Renal cortical epithelial cell (primary cell): ENCODE results near the gene VASP. TPM values are rescaled to one million over a fixed set of nuclear protein-coding genes. Genes with fewer than 3 reads are reported as not detected.

Experiments
- DNase-seq: peaks from one replicate; pipeline ENCODE4 v3.0.0-alpha.2; 2011; ENCODE audit warnings: low read depth
- total RNA-seq: library from RNA; depleted of rRNA; stranded (reverse); fragments of >200 nt; gene quantifications from 2 replicates; pipeline ENCODE4 v1.2.3, GENCODE V29; 2014

The VASP gene
- total RNA-seq = 66.0 and 224 TPM in 2 replicates

DNA sequence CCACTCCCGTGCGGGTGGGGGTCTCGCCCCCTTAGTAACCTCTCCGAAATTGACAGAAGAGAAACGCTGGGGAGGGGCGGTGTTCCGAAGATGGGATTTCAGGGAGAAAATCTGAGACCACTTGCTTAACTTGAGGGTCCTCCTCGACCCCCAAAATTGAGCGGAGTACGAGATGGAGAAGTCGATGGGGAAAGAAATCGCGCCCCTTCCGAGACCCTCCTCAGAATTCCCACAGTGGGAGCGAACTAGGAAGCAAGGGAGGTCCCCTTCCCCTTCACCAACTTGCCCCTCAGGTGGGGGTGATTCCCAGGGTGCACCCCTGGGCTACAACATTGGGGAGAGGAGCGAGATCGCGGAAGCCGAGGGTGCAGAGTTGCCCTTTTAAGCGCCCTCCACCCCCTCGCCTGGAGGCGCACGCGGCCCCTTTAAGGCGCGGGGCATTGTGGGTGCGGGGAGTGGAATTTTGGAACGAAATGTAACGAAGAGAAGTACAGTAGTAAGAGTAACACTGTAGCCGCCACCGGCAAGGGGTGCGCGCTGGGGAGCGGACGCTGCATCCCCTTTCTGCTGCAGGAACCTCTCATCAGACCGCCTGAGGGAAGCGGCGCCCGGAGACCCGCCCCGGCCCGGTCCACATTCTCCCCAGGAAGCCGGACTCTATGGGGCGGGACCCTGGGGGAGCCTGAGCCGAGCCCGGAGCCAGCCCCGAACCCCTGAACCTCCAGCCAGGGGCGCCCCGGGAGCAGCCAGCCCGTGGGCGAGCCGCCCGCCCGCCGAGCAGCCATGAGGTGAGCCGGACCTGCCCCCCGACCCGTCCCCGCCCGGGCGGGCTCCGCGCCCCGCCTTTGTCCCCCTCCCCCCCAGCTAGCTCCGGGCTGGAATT, at the start of gene VASP:
Gene VASP, plus strand, starts transcription at position 491 of the 883 bp plus-strand sequence. Its CDS starts 293 bp downstream, at position 784.
- peak; percentile 68 for DNase-seq

DNA sequence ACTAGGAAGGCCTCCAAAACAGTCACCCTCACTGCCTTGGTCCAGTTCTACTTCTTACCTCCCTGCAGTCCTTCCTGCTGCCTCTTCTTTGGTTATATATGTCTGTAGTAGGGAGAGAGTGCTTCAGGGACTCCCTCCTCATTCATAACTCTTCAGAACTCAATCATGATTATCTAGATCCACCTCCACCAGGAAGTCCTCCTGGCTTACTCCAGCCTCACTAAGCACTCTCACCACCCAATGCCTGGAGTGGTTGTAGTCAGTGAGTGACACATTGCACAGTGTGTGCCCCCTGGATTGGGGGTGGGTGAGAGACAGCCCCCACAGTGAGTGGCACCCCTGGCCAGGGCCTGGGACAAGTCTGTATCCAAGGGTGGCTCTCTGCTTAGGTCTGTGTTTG, 49.5 kb upstream of the VASP start:
- no peak for DNase-seq

DNA sequence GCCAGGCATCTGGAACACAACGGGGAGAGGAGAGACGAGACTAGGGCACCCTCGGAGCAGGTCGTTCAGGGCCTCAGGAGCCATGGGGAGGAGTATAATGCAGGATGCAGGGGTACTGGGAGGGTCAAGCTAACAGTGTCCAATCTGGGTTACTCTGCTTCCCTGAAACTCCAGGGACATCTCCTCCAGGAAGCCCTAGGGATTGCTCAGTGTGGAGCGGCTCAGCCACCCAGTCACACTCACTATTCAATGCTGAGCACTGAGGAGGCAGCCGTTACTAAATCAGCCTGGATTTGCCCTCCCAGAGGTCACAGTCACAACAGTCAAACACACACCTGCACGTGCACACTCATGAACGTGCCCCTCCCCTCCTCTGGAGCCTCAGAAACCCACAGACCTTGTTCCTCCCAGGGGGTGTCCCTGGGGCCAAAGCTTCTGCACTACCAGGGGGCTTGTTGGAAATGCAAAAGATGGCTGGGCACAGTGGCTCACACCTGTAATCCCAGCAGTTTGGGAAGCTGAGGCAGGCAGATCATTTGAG, 46.4 kb upstream of the VASP start:
- no peak for DNase-seq

DNA sequence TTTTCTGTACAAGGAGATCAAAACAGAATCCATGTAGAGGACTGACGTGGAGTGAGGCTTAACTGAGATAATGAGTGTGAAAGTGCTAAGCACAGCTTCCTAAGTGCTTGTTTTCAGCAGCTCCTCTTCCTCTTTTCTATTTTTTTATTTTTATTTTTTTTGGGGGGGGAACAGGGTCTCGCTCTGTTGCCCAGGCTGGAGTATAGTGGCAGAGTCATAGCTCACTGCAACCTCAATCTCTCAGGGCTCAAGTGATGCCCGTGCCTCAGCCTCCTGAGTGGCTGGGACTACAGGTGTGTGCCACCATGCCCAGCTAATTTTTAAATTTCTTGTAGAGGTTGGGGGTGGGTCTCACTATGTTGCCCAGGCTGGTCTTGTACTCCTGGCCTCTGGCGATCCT, 45.1 kb upstream of the VASP start:
- DNase-seq = no peak

DNA sequence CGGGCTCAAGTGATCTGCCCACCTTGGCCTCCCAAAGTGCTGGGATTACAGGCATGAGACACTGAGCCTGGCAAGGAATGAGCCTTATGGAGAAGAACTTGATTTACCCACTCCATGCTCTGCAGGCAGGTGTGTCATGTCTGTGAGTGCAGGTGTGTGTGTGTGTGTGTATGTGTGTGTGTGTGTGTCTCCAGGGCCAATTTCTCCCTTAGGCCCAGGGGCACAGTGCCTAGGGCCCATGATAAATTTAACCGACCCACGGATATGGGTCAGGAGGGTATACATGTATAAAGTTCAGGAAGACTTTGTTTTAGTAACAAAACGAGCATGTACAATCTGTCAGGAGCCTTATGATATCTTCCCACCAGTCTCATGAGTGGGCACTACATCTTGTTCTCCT, 44.0 kb upstream of the VASP start:
- DNase-seq = no peak

DNA sequence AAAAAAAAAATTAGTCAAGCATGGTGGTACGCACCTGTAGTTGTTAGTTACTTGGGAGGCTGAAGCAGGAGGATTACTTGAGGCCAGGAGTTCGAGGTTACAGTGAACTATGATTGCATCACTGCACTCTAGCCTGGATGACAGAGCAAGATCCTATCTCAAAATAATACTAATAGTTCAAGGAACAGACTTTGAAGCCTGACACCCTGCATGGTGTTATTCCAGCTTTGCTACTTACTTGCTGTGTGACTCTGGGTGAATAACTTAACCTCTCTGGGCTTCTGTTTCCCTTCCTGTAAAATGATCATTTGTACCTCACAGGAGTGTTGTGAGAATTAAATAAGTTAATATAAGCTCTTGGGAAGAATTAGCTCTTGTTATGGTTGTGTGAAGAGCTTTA, 43.0 kb upstream of the VASP start:
- DNase-seq = no peak

DNA sequence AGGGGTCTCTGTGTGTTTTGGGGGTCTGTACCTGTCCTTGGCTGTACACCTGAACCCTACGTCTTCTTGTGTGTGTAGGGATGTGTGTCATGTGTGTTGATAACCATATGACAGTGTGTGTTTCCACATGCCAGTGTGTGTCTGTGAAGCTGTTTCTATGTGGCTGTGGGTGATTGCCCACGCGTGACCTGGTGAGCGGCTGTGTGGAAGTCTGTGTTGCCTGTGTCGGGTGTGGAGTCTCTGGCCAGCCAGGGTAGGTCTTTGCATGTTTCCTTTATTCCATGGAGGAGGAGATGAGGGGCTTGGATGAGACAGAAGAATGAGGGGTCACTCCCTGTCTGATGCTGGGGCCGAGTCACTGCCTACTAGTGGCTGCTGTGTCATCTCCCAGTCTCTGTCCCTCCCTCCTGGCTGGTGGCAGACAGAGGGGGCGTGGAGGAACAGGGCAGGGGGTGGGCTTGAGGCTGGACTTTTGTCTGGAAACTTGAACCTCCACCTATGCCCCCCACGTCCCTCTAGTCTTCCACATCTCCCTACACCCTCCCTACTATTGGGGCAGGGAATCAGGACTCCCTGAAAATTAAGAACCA, 42.3 kb upstream of the VASP start:
- DNase-seq = no peak

DNA sequence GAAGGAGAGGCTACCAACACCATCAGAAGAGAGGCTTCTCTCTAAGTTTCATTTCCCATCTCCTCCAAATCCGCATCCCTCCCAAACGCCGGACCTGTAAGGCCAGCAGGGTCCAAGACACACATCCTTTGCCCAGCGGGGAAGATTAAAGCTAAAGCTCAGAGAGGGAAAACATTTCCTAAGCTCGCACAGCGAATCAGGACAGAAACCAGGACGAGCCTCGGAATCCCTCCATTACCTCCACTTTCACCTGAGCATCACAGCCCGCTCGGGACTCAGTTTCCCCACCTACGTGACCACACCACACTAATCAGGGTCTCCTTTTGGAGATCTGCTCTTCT, 40.2 kb upstream of the VASP start:
- no peak for DNase-seq

DNA sequence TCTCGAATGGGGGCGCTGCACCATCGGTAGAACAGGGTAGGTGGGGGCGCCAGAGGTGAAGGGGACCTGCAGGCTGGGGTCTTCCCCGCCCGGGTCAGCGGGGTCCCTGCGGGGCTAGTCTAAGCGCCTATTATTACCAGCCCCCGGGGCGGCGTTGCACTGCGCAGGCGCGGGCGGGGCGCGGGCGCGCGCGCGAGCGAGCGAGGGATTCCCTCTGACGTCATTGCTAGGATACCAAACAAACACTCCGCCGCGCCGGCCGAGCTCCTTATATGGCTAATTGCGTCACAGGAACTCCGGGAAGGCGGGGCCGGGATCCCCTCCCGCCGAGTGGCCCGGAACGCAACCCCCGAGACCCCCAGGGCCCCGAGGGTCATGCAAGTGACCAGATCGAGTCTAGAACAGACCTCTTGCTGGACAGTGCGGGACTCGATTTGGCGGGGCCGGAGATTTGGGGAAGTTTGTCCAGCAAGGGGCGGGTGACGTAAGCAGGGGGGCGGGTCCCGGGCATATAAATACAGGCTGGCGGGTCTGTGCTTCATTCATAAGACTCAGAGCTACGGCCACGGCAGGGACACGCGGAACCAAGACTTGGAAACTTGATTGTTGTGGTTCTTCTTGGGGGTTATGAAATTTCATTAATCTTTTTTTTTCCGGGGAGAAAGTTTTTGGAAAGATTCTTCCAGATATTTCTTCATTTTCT, 39.7 kb upstream of the VASP start, which contains the start of gene FOSB:
Gene FOSB, plus strand, starts transcription at position 541 of the 703 bp plus-strand sequence. CDS start 591 bp downstream, outside the sequence.
- peak; percentile 82 for DNase-seq

DNA sequence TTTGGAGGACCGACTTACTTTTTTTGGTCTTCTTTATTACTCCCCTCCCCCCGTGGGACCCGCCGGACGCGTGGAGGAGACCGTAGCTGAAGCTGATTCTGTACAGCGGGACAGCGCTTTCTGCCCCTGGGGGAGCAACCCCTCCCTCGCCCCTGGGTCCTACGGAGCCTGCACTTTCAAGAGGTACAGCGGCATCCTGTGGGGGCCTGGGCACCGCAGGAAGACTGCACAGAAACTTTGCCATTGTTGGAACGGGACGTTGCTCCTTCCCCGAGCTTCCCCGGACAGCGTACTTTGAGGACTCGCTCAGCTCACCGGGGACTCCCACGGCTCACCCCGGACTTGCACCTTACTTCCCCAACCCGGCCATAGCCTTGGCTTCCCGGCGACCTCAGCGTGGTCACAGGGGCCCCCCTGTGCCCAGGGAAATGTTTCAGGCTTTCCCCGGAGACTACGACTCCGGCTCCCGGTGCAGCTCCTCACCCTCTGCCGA, 39.1 kb upstream of the VASP start:
- DNase-seq = no peak

DNA sequence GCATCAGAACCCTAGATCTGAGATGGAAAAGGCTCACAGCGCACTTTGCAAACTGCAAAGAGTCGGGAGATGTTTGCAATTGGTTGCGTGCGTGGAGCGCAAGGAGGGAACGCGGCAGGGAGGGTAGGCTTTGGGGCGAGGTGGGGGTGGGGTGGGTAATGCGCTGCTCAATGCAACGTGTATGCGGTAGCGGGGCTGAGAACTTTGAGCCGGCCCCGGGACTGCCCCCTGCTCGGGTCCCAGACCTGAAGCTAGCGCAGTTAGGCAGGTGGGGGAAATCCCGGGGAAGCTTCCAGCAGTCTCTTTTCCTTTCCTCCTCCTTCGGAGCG, 38.5 kb upstream of the VASP start:
- no peak for DNase-seq

DNA sequence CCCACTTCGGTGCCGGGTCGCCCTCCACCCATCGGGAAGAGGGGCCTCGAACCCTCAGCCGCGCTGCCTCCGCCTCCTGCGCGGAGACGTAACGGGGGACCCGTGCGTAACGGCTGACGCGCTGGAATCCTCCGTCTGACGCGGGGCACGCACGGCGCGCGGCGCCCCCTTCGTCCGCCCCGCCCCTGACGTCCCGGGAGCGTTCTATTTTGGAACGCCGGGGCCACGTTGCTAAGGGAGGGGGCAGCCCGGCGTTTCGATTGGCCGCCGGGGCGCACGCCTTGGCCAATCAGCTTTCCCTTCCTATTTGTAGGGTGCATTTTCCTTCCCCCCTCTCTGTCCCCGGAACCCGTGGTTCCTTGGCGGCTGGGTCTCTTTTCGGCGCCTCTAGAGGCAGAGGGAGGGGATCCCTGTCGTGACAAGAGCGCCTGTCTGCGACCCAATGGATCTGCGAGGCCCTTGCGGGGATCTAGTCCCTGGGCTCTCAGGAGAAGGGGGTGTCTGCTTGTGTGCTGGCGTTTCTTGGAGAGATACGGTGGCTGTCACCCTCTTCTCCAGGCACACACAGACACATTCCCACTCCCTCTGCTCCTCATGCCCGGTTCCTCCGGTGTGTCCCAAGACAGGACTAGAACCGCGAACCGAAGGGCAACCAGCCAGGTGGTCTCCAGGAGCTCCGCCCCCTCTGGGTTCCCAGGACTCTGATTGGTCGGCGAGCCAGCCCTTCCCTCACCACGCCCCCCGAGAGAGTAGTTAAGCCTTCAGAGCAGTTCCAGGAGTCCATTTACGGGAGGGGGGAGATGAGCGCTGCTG, 37.9 kb upstream of the VASP start:
- peak; percentile 79 for DNase-seq

DNA sequence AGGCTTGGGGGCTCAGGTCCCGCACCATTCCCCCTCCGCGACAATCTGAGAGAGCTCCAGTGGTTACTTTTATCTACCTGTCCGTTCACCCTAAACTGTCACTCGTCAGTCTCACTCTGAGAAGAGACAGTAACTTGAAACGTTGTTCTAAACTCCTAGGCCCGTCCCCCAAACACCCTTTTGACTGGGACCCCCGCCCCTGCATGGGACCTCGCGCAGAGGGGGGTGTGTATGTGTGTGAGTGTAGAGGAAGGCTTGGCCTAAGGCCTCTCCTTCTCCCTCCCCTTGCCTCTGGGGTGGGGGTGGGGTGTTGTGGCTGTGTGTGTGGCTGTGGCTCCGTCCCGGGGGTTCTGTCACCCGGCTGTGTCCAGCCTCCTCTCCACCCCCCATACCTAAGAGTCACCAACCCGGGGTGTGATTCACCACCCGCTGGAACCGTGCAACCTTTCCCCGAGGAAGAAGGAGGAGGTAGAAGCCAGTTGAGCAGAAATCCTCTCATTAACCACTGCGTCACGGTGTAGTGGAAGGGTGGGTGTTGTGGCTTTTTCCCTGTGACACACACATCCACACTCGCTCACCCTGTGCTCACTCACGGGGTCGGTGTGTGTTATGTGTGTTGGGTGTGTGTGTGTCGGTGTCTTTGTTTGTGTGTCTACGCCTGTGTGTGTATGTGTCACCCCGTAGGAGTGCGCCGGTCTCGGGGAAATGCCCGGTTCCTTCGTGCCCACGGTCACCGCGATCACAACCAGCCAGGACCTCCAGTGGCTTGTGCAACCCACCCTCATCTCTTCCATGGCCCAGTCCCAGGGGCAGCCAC, 37.1 kb upstream of the VASP start:
- DNase-seq = peak; percentile 88

DNA sequence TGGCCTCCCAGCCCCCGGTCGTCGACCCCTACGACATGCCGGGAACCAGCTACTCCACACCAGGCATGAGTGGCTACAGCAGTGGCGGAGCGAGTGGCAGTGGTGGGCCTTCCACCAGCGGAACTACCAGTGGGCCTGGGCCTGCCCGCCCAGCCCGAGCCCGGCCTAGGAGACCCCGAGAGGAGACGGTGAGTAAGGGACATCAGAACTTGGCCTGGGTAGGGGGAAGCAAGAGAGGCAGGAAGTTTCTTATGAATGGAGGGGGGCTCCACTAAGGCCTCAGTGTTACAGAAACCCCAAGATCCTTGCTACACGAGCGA, 36.6 kb upstream of the VASP start:
- DNase-seq = no peak

DNA sequence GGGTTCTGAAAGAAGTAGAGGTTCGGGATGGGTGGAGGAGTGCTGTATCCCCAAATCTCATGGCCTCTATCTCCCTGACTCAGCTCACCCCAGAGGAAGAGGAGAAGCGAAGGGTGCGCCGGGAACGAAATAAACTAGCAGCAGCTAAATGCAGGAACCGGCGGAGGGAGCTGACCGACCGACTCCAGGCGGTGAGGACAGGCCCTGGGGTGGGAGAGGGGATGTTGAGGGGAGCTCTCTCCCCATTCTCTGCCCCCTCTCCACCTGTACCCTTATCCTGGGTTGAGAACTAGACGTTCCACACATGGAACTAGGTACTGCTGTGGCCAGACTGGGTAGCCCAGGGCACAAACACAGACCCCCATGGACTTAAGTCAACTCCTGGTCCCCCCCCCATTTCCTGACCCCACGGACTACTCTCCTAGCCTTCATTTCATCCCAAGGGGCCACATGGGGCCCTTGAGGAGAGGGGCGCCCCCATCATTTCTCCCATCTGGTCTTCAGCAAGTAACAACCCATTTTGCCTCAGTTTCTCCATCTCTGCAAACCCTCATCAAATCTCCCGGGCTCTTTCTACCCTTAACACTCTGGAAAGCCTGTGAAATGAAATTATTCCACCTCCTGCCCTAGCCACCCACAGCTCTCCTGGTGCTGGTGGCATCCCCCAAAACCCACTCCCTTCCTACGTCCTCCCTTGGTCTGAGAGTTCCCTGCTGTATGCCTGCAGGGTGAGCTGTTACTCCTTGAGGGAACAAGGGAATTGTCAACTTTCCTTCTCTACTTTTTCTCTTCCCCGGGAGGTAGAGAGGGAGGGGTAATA, 36.0 kb upstream of the VASP start:
- DNase-seq = no peak

DNA sequence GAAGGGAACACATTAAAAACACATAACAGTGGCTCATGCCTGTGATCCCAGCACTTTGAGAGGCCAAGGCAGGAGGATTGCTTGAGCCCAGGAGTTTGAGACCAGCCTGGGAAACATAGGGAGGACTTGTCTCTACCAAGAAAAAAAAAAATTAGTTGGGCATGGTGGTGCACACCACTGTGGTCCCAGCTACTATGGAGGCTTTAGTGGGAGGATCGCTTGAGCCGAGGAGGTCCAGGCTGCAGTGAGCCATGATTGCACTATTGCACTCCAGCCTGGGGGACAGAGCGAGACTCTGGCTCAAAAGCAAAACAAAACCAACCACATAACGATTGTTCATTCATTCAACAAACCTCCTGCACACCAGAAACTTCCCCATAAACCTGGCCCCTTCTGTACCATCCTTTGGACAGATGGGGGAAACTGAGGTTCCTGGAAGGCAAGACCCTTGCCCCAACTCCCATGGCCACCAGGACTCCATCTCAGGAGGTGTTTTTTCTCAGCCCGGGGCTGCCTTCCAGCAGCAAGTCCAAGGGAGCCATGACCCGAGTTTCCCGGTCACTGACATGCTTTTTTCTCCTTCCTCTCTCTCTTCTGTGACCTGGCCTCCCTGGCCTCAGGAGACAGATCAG, 35.2 kb upstream of the VASP start:
- DNase-seq = no peak

DNA sequence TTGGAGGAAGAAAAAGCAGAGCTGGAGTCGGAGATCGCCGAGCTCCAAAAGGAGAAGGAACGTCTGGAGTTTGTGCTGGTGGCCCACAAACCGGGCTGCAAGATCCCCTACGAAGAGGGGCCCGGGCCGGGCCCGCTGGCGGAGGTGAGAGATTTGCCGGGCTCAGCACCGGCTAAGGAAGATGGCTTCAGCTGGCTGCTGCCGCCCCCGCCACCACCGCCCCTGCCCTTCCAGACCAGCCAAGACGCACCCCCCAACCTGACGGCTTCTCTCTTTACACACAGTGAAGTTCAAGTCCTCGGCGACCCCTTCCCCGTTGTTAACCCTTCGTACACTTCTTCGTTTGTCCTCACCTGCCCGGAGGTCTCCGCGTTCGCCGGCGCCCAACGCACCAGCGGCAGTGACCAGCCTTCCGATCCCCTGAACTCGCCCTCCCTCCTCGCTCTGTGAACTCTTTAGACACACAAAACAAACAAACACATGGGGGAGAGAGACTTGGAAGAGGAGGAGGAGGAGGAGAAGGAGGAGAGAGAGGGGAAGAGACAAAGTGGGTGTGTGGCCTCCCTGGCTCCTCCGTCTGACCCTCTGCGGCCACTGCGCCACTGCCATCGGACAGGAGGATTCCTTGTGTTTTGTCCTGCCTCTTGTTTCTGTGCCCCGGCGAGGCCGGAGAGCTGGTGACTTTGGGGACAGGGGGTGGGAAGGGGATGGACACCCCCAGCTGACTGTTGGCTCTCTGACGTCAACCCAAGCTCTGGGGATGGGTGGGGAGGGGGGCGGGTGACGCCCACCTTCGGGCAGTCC, 34.5 kb upstream of the VASP start:
- DNase-seq = no peak

DNA sequence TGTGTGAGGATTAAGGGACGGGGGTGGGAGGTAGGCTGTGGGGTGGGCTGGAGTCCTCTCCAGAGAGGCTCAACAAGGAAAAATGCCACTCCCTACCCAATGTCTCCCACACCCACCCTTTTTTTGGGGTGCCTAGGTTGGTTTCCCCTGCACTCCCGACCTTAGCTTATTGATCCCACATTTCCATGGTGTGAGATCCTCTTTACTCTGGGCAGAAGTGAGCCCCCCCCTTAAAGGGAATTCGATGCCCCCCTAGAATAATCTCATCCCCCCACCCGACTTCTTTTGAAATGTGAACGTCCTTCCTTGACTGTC, 34.0 kb upstream of the VASP start:
- no peak for DNase-seq
